Measurements from ENCODE around the gene UBE2J1.

Gene UBE2J1

GRCh38 chr6:89361171-89361570 is 8.6 kb upstream of the UBE2J1 start:
- no peak for DNase-seq

- DNase-seq, result no peak
Measured at GRCh38 chr6:89360415-89360999, 8.0 kb upstream of the UBE2J1 start.

- DNase-seq, result no peak
Measured at GRCh38 chr6:89359561-89359960, 7.0 kb upstream of the UBE2J1 start.

GRCh38 chr6:89357390-89357789 is 4.9 kb upstream of the UBE2J1 start:
- DNase-seq, result no peak

GRCh38 chr6:89356642-89357170 is 4.2 kb upstream of the UBE2J1 start:
- no peak for DNase-seq

- no peak for DNase-seq
Measured at GRCh38 chr6:89355511-89356194, 3.1 kb upstream of the UBE2J1 start.

GRCh38 chr6:89353702-89354392 is 1.3 kb upstream of the UBE2J1 start:
- DNase-seq, result no peak

GRCh38 chr6:89353118-89353556 is 615 bp upstream of the UBE2J1 start:
- DNase-seq, result no peak

GRCh38 chr6:89351671-89352277 is 748 bp downstream of the UBE2J1 start:
- peak in 1 of 14 donors; percentile 65 for DNase-seq

GRCh38 chr6:89350281-89350966 is 2.1 kb downstream of the UBE2J1 start:
- no peak for DNase-seq

GRCh38 chr6:89348372-89348771 is 4.2 kb downstream of the UBE2J1 start:
- no peak for DNase-seq

GRCh38 chr6:89347825-89348224 is 4.7 kb downstream of the UBE2J1 start:
- no peak for DNase-seq

- no peak for DNase-seq
Measured at GRCh38 chr6:89346433-89346832, 6.1 kb downstream of the UBE2J1 start.

- DNase-seq, result no peak
Measured at GRCh38 chr6:89339565-89339964, 13.0 kb downstream of the UBE2J1 start.

GRCh38 chr6:89335164-89335563 is 17.4 kb downstream of the UBE2J1 start:
- DNase-seq, result no peak

GRCh38 chr6:89330910-89331309 is 21.6 kb downstream of the UBE2J1 start:
- DNase-seq, result no peak

- DNase-seq, result no peak
Measured at GRCh38 chr6:89328976-89329375, 23.5 kb downstream of the UBE2J1 start.

GRCh38 chr6:89324304-89324703 is 28.2 kb downstream of the UBE2J1 start:
- DNase-seq, result no peak

- DNase-seq, result no peak
Measured at GRCh38 chr6:89323511-89323971, 29.0 kb downstream of the UBE2J1 start.

GRCh38 chr6:89321131-89321970 is 31.2 kb downstream of the UBE2J1 start:
- DNase-seq, result peak in 2 of 14 donors; percentile 3

GRCh38 chr6:89320012-89320559 is 32.4 kb downstream of the UBE2J1 start:
- no peak for DNase-seq

Data from C1 segment of cervical spinal cord (tissue), 14 donors.